ENCODE results near the gene CXorf49B.
"Not testable (repeated sequence)": the region's sequence is repeated elsewhere in the genome, so short reads cannot be mapped to it uniquely, and the experiment has no call there.

The CXorf49B gene

DNA sequence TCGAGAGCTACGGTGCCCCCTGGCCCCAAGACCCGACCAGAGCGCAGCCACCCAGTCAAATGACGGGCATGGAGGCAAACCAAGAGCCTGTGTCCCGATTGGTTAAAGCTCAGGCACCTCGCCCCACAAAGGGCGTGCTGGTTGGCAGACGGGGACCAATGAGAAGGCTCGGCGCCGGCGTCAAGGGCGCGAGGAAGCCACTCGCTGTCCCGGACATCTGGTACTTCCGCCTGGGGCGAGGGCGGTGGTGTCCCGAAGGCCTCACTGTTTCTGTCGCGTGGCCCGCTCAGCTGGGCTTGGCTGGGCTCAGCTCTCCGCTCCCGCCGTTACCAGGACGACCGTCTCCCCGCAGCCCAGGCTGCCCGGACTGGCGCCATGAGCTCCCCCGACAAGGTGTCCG, at the start of gene CXorf49B:
Gene CXorf49B (plus strand): TSS at position 301 of the 400 bp plus-strand sequence. CDS start 75 bp downstream, at position 376.
- DNase-seq (ENCODE audit: low read depth): not testable (repeated sequence)

DNA sequence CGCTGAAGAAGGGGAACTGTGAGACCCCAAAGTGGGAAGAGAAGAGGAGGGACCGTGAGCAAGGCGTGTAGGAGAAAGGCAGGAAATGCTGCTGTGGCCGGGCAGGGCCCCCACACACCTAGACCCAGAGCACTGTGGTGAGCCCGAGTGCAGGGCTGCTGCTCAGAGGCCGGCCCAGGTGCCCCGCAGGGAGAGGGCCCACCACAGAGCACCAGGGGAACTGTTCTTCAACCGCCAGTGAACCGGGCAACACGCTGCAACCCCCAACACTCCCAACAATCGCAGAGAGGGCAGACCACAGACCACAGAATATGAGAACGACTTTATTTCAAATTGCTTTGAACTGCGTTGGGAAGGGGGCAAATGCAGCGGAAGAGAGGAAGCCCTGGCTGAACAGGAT, 49.1 kb upstream of the CXorf49B start:
- DNase-seq (ENCODE audit: low read depth): not testable (repeated sequence)

DNA sequence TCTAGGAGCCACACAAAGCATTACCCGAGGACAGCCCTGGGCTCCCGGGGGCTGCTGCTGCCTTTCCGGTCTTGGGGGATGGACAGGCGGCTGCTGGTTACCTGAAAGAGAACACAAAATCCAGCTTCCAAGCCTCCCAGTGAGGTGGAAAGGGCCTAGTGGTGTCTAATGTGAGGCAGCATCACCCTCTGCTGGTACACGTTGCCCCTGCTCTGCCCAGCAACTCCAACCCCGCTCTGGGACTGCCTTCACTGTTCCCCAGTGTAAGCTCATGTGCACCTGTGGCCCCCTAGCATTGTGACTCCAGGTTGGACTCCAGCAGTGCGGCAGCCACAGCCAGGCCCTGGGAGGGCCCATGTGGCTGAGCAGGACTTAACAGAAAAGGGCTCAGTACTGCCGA, 47.6 kb upstream of the CXorf49B start:
- not testable (repeated sequence) for DNase-seq (ENCODE audit: low read depth)

DNA sequence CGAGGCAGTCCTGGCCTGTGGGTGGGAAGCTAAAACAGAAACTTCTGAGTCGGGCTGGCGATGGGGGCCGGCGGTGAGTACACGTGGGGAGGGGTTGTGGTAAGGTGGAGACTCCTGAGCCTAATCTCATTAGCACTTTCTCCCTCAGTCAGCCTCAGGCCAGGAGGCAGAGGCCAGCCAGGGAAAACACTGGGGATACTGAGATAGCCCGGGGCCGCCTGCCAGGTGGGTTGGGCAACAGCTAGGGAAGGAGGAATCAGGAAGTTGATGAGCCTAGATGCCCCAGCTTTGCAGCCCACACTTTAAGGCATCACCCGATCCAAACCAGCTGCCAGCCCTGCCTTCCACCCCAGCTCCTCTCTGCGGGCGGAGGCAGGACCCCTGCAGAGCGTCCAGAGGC, 46.8 kb upstream of the CXorf49B start:
- DNase-seq (ENCODE audit: low read depth): not testable (repeated sequence)

DNA sequence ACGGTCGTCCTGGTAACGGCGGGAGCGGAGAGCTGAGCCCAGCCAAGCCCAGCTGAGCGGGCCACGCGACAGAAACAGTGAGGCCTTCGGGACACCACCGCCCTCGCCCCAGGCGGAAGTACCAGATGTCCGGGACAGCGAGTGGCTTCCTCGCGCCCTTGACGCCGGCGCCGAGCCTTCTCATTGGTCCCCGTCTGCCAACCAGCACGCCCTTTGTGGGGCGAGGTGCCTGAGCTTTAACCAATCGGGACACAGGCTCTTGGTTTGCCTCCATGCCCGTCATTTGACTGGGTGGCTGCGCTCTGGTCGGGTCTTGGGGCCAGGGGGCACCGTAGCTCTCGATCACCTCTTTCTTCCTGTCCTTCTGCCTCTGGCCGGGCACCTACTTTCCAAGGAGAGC, 45.0 kb upstream of the CXorf49B start, which contains the start of gene CXorf49:
Gene CXorf49 (minus strand): TSS at position 101 of the 400 bp plus-strand sequence. CDS start 134 bp downstream, outside the sequence.
- not testable (repeated sequence) for DNase-seq (ENCODE audit: low read depth)

DNA sequence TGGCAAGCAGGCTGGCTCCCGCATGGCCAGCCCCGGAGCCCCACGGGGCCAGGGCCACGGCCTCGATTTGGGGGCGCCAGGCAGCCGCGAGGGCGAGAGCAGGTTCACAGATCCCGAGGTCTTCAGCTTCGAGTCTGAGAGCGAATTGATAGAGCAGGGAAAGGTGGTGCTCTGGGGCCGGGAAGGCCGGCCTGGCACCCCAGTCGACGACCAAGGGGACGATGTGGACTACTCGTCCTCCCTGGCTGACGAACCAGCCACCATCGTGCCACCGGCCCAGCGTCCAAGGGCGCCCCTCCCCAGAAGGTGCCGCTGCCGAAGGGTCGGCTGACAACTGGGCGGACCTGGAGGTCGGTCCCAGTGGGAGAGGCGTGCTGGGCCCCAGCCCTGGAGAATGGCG, 44.0 kb upstream of the CXorf49B start:
- DNase-seq (ENCODE audit: low read depth): not testable (repeated sequence)

DNA sequence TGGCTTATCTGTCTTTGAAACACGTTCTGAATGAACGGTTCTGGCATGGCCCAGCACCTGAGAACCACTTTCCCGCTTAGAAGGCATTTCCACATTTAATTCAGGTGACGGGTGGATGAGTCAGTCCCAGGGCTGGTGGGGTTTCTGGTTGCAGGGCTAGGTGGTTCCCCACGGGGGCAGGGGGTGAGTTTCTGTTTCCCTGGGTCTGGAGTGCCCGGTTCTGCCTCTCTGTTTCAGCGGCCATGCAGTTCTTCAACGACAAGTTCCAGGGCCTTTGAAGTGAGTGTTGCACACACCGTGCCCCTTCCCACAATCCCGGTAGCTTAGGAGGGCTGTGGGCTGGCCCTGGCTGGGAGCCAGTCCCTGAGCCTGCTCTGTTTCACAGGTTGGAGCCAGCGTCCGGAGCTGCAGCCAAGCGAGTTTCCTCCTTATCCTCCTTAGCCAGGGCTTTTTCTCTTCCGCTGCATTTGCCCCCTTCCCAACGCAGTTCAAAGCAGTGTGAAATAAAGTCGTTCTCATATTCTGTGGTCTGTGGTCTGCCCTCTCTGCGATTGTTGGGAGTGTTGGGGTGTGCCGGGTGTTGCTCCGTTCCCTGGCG, 42.8 kb upstream of the CXorf49B start:
- DNase-seq (ENCODE audit: low read depth): not testable (repeated sequence)

DNA sequence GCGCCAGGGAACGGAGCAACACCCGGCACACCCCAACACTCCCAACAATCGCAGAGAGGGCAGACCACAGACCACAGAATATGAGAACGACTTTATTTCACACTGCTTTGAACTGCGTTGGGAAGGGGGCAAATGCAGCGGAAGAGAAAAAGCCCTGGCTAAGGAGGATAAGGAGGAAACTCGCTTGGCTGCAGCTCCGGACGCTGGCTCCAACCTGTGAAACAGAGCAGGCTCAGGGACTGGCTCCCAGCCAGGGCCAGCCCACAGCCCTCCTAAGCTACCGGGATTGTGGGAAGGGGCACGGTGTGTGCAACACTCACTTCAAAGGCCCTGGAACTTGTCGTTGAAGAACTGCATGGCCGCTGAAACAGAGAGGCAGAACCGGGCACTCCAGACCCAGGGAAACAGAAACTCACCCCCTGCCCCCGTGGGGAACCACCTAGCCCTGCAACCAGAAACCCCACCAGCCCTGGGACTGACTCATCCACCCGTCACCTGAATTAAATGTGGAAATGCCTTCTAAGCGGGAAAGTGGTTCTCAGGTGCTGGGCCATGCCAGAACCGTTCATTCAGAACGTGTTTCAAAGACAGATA, 2.4 kb upstream of the CXorf49B start:
- not testable (repeated sequence) for DNase-seq (ENCODE audit: low read depth)

DNA sequence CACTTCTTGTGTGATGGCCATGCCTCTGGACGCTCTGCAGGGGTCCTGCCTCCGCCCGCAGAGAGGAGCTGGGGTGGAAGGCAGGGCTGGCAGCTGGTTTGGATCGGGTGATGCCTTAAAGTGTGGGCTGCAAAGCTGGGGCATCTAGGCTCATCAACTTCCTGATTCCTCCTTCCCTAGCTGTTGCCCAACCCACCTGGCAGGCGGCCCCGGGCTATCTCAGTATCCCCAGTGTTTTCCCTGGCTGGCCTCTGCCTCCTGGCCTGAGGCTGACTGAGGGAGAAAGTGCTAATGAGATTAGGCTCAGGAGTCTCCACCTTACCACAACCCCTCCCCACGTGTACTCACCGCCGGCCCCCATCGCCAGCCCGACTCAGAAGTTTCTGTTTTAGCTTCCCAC, 1.7 kb downstream of the CXorf49B start:
- not testable (repeated sequence) for DNase-seq (ENCODE audit: low read depth)

DNA sequence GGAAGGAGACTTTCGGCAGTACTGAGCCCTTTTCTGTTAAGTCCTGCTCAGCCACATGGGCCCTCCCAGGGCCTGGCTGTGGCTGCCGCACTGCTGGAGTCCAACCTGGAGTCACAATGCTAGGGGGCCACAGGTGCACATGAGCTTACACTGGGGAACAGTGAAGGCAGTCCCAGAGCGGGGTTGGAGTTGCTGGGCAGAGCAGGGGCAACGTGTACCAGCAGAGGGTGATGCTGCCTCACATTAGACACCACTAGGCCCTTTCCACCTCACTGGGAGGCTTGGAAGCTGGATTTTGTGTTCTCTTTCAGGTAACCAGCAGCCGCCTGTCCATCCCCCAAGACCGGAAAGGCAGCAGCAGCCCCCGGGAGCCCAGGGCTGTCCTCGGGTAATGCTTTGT, 2.5 kb downstream of the CXorf49B start:
- not testable (repeated sequence) for DNase-seq (ENCODE audit: low read depth)

DNA sequence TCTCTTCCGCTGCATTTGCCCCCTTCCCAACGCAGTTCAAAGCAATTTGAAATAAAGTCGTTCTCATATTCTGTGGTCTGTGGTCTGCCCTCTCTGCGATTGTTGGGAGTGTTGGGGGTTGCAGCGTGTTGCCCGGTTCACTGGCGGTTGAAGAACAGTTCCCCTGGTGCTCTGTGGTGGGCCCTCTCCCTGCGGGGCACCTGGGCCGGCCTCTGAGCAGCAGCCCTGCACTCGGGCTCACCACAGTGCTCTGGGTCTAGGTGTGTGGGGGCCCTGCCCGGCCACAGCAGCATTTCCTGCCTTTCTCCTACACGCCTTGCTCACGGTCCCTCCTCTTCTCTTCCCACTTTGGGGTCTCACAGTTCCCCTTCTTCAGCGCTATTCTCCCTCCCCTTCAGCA, 4.0 kb downstream of the CXorf49B start:
- not testable (repeated sequence) for DNase-seq (ENCODE audit: low read depth)

DNA sequence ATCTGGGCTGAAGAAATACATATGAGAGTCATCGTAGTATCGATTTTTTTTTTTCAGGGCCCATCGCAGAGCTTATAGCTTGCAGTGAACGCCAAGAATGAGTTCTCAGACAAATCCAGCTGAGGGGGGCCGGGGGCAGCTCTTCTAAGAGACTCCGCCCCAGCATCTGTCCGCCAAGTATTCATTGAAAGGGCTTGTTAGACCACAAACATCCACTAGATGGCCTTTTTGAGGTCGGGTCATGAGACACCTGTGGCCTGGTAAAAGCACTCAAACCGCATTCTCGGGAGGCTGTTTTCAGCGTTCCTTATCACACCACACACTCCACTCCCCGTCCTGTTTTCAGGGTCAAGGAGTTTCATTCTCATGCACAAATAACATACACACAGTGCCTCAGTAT, 15.2 kb downstream of the CXorf49B start:
- DNase-seq (ENCODE audit: low read depth): not testable (repeated sequence)

DNA sequence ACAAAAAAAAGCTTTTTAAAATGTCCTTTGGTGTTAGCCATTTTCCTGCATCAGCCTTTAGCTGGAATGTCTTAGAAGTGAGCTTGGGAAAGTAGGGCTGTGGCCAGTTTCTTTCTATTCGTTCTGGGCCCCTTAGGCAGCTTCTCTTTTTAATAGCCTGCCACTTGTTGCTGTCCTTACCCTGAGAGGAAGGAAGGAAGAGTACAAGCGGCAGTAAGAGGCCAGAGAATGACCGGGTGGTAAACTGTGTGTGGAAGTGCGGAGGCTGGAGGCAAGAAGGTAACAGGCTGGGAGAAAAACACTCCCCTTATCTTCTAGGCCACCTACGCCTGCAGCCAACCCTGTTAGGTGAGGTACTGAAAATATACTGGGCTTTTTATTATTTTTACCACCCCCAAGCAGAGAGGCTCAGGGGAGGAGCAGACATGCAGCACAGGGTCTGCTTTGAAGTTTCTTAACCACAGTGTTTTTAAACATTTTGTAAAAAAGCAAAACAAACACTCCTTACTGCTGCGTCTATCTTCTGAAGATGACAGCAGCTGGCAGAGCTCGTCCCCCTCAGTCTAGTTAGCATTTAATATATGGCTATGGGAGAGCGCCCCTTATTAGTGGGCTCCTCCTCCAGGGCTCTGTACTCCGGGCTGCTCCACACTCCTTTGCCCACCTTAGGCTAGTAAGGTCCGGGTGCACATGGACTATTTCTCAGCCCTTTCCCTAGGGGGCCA, 19.2 kb downstream of the CXorf49B start:
- not testable (repeated sequence) for DNase-seq (ENCODE audit: low read depth)

DNA sequence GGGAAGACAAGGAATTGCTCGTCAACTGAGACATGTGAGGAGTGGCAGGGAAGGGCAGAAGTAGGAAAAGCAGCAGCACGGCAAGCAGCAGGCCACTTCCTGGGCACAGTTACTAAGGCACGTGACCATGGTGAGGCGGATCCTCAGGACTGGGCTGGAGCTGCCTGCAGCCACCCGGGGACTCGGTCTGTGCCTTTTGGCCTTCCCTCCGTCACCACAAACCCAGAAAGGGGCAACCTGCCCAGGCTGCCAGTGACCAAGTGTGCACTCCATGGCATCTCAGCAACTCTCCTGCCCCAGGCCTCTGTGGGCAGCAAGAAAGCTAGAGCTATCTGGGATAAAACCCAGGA, 19.8 kb downstream of the CXorf49B start:
- DNase-seq (ENCODE audit: low read depth): not testable (repeated sequence)

DNA sequence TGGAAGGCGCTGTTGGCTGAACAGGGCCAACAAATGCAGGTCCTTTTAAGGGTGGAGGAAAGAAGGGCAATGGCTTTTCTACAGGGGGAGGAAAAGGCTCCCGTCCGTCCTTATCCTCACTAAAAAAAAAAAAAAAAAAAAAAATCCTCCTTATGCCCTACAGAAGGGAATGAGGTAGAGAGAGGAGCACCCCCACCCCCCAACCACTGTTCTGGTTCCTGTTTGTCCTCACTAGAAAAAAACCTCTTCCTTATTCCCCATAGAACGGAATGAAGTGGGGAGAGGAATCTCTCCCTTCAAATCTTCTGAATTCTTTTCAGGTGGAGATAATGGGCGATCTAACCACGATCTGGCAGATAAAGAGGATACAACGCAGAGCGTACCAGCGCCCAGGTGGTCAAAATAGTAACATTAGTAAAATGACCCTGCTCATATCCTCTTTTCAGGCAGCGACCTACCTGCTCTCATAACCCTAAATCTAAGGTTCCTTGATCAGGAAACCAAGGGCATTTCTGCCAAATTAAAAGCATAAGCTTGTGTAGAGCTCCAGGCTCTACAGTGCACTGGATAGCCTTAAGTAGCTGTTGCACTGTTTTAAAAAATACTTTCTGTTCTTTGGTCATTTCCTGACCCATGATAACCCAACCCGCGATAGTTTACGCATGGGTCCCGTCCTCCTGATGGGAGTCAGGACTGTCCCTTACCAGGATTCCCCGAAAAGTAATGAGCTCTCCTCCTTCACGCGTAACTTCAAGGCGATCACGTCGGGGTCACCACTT, 20.6 kb downstream of the CXorf49B start:
- not testable (repeated sequence) for DNase-seq (ENCODE audit: low read depth)

DNA sequence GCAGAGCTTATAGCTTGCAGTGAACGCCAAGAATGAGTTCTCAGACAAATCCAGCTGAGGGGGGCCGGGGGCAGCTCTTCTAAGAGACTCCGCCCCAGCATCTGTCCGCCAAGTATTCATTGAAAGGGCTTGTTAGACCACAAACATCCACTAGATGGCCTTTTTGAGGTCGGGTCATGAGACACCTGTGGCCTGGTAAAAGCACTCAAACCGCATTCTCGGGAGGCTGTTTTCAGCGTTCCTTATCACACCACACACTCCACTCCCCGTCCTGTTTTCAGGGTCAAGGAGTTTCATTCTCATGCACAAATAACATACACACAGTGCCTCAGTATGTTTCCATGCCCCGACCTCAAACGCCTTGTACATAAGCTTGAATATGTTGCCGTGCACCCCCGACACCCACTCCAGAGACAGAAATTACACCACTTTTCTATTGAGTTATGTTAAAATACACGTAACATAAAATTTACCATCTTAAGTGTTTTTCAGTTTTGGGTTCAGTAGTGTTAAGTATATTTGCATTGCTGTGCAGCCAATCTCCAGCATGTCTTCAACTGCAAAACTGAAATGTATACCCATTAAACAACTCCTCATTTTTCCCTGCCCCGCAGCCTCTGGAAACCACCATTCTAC, 21.3 kb downstream of the CXorf49B start:
- not testable (repeated sequence) for DNase-seq (ENCODE audit: low read depth)

DNA sequence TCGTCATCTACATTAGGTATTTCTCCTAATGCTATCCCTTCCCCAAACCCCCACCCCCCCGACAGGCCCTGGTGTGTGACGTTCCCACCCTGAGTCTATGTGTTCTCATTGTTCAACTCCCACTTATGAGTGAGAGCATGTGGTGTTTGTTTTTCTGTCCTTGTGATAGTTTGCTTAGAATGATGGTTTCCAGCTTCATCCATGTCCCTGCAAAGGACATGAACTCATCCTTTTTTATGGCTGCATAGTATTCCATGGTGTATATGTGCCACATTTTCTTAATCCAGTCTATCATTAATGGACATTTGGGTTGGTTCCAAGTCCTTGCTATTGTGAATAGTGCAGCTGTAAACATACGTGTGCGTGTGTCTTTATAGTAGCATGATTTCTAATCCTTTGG, 43.3 kb downstream of the CXorf49B start:
- DNase-seq (ENCODE audit: low read depth): not testable (repeated sequence)

DNA sequence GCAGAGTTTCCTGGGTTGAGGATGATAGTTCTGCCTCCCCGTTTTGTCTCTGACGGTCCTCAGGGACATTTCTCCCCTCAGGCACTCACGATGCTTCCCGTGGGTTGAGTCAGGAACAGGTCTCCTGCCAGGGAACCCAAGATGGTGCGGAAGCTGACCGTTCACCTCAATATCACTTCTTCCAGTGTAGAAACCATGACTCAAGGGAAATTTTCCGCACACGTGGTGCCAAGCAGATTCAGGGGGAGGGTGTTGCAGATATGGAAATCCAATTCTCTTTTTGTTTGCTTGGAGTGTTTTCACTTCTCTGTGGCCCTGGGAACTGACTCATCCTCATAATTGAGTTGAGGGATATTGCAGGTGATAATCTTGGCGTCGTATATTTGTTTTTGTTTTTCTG, 46.7 kb downstream of the CXorf49B start:
- DNase-seq (ENCODE audit: low read depth): no peak

DNA sequence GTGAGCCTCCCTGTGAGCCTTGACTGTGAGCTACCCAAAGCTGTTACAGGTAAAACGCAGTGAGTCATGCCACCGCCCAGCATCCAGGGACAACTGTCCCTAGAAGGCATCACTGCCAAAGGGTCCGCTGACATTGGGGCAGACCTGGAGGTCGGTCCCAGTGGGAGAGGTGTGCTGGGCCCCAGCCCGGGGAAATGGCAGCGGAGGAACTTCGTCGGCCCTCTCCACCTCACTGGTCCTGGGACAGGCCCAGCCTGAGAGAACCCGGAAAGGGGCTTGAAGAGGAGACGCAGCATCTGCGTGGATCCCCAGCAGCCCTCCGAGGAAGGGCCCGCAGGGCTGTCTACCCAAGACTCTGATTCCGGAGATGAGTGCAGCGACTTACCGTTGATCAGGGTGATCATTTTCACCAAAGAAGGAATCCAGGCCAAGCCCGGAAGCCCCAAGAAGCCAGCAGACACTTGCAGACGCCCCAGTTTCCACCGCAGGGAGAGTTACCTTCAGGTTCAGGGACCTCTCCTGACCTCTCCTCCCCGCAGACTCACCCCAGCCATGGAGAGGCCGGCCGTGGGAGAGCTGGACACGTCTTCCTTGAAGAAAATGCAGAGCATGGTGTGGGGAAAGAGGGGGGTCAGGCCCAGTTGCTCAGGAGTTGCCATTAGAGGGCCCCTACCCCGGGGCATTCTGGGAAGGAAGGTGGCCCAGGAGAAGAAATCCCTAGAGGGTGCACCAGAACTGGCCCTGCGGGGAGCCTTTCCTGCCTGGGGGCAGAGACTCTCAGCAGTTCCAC, 51.2 kb downstream of the CXorf49B start:
- no peak for DNase-seq (ENCODE audit: low read depth)

DNA sequence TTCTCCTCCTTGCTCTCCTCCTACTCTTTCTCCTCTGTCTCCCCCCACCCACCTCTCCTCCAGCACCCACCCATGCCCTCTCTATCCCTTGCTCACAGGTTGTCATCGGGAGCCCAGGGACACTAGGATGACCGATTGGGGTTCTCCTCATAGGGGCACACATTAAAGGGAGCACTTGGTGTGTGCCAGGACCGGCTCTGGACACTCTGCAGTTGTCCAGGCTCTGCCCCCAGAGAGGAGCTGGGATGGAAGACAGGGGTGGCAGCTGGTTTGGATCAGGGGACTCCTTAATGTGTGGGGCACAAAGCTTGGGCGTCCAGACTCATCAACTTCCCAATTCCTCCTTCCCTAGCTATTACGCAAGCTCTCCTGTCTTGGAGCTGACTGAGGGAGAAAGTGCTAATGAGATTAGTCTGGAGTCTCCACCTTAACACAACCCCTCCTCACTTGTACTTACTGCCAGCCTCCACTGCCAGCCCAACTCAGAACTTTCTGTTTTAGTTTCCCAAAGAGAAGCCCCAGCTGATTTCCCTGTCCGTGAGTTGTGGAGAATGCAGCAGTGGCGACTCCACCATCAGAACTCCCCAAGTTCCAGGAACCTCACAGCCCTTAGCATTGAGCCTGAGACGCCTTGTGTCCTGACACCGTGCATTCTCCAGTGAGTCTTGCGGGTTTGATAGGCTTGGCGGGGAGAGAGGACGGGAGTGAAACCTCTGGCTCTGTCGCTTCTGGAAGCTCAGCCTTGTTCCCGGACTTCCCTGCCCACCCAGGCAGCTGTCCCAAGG, 52.2 kb downstream of the CXorf49B start:
- no peak for DNase-seq (ENCODE audit: low read depth)

DNA sequence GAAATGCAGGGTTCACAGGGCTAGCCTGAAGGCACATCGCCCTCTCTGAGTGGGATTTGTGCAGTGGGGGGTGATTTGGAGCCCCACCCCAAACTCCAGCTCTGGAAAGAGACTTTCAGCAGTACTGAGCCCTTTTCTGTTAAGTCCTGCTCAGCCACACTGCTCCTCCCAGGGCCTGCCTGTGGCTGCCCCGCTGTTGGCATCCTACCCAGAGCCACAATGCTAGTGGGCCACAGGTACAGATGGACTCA, 52.7 kb downstream of the CXorf49B start:
- DNase-seq (ENCODE audit: low read depth): no peak
